HepG2 (cell line): ENCODE measurements around the gene GLIS2. TPM values are rescaled to one million over a fixed set of nuclear protein-coding genes. Genes with fewer than 3 reads are reported as not detected.

Experiments
- ATAC-seq: fragments of 200-7000 bp; cut with Tn5 transposase; 3 replicates; pipeline ENCODE4 v1.9.1; 2020; ENCODE audit warnings: mild to moderate bottlenecking, moderate library complexity
- BruUV-seq: library from RNA; stranded (reverse); fragments of 400-500 nt; replicated peaks from 2 replicates; lab custom pipeline; 2021; lab: Mats Ljungman, UMichigan
- CTCF ChIA-PET: fragments of 300-600 bp; formaldehyde crosslinking; extraction: SDS; loops from one replicate; lab custom pipeline; 2021; ENCODE audit warnings: low total read pairs, inconsistent platforms, low intra/inter-chr PET ratio; lab: Yijun Ruan, JAX
- POLR2A ChIA-PET: fragments of 350-600 bp; sonication (Branson Sonifier 250); formaldehyde crosslinking; loops from one replicate; lab custom pipeline; 2020; ENCODE audit warnings: antibody characterized with exemption, inconsistent platforms; lab: Yijun Ruan, JAX
- DNase-seq: peaks from one replicate; pipeline ENCODE4 v3.0.0-alpha.2; 2015; ENCODE audit warnings: low spot score
- FAIRE-seq: peaks from 3 replicates; lab custom pipeline; 2011; peaks lifted over from hg19 to GRCh38; lab: Jason Lieb, UNC
- H2AFZ ChIP-seq: one replicate; pipeline ENCODE4 v1.6.1; 2011; ENCODE audit warnings: low read length, inconsistent platforms
- H3K27ac ChIP-seq: fragments of 300-600 bp; 3 replicates; pipeline ENCODE4 v1.8.0; 2011; ENCODE audit warnings: mixed run types, mild to moderate bottlenecking, mixed read lengths, low read length, inconsistent platforms; ENCODE audit not compliant: insufficient read depth; ENCODE audit errors: extremely low read length
- H3K27me3 ChIP-seq, 2 experiments: fragments of 200-600 bp in 1 of 2; 2 replicates in 1 of 2; 3 replicates in 1 of 2; pipeline versions ENCODE4 v1.6.0 to v1.8.0; 2011; ENCODE audit warnings: low read length in 2 of 2, mild to moderate bottlenecking in 2 of 2, moderate library complexity in 2 of 2, inconsistent platforms in 1 of 2; ENCODE audit not compliant: insufficient read depth in 2 of 2, control insufficient read depth in 1 of 2
- H3K36me3 ChIP-seq, 2 experiments: fragments of 200-600 bp in 1 of 2; replicated peaks in 1 of 2; 2 replicates in 1 of 2; 3 replicates in 1 of 2; pipeline versions ENCODE4 v1.5.1 to v1.8.0; 2011; ENCODE audit warnings: low read length in 2 of 2, inconsistent platforms in 1 of 2; ENCODE audit not compliant: insufficient read depth in 2 of 2, control insufficient read depth in 1 of 2
- H3K4me1 ChIP-seq: 2 replicates; pipeline ENCODE4 v1.5.1; 2012; ENCODE audit warnings: low read length, inconsistent platforms; ENCODE audit not compliant: insufficient read depth
- H3K4me2 ChIP-seq: 2 replicates; pipeline ENCODE4 v1.6.0; 2011; ENCODE audit warnings: low read depth, low read length, inconsistent platforms
- H3K4me3 ChIP-seq, 3 experiments: fragments of 200-600 bp in 1 of 3; sonication (generic), shearing (Covaris generic) in 1 of 3; replicated peaks in 1 of 3; 2 replicates each; pipeline ENCODE4 v1.5.1; 2011 to 2016; ENCODE audit warnings: low read length in 3 of 3, inconsistent platforms in 2 of 3, low read depth in 2 of 3, mild to moderate bottlenecking in 2 of 3, control low read depth in 1 of 3, mixed read lengths in 1 of 3; ENCODE audit not compliant: insufficient read depth in 1 of 3
- H3K79me2 ChIP-seq: one replicate; pipeline ENCODE4 v1.6.1; 2011; ENCODE audit warnings: low read length, inconsistent platforms; ENCODE audit not compliant: insufficient read depth
- H3K9ac ChIP-seq: 2 replicates; pipeline ENCODE4 v1.6.0; 2011; ENCODE audit warnings: mild to moderate bottlenecking, low read depth, low read length, inconsistent platforms; ENCODE audit not compliant: insufficient read depth
- H3K9me3 ChIP-seq: 2 replicates; pipeline ENCODE4 v1.5.1; 2012; ENCODE audit warnings: mild to moderate bottlenecking, low read length
- H4K20me1 ChIP-seq: 2 replicates; pipeline ENCODE4 v1.6.0; 2011; ENCODE audit warnings: inconsistent platforms, mild to moderate bottlenecking, low read length, moderate library complexity; ENCODE audit not compliant: insufficient read depth
- MED13 ChIP-seq: sonication (generic); formaldehyde crosslinking; IDR thresholded peaks from 2 replicates; pipeline ENCODE4 v1.5.0; 2020; ENCODE audit warnings: missing genetic modification reagents
- RBM39 ChIP-seq: fragments of 200-400 bp; formaldehyde crosslinking; IDR thresholded peaks from one replicate; pipeline ENCODE4 v1.6.1; 2018; ENCODE audit warnings: antibody characterized with exemption, mild to moderate bottlenecking, low read depth, low read length; ENCODE audit not compliant: poor library complexity, severe bottlenecking
- ZNF234 ChIP-seq: sonication (generic); formaldehyde crosslinking; conservative IDR thresholded peaks from 2 replicates; pipeline ENCODE4 v1.5.1; 2020; ENCODE audit warnings: mild to moderate bottlenecking, missing genetic modification reagents
- ZNF34 ChIP-seq: sonication (generic); formaldehyde crosslinking; IDR thresholded peaks from 2 replicates; pipeline ENCODE4 v1.4.0; 2020; ENCODE audit warnings: mild to moderate bottlenecking, missing genetic modification reagents, borderline replicate concordance
- ZNF382 ChIP-seq: sonication (generic); formaldehyde crosslinking; IDR thresholded peaks from 2 replicates; pipeline ENCODE4 v1.5.0; 2020; ENCODE audit warnings: missing genetic modification reagents, mild to moderate bottlenecking, borderline replicate concordance
- WGBS: methylation state at CpG from one replicate; pipeline ENCODE4 v1.1.6; 2017; ENCODE audit warnings: low lambda C conversion rate; 5-methylcytosine and 5-hydroxymethylcytosine counted together
- in situ Hi-C: cut with HindIII; loops from 2 replicates; pipeline ENCODE4 v1.10.0; 2017; ENCODE audit warnings: low pct_unique_long_range_greater_than_20kb; ENCODE audit not compliant: extremely low pct_ligation_motif_present
- intact Hi-C: fragments of 100-400 bp; cut with micrococcal nuclease; formaldehyde crosslinking; loops from one replicate; pipeline ENCODE4 v1.10.0; 2022; ENCODE audit not compliant: unreplicated experiment
- polyA plus RNA-seq, 8 experiments: library from polyadenylated mRNA; depleted of rRNA in 3 of 8; stranded (reverse) in 7 of 8; unstranded in 1 of 8; fragments of >200 nt; fragmentation: Illumina TruSeq in 4 of 8; extraction: Trizol in 4 of 8; gene quantifications; 2 replicates each; pipeline versions ENCODE4 v1.2.1 to v1.2.3, GENCODE V29; 2011 to 2016; ENCODE audit warnings: low read depth in 4 of 8, missing spikeins in 1 of 8, mixed read lengths in 1 of 8; ENCODE audit not compliant: insufficient read depth in 1 of 8
- total RNA-seq, 5 experiments: library from RNA; depleted of rRNA; stranded (reverse); fragments of >200 nt; fragmentation: Illumina TruSeq; extraction: Trizol; gene quantifications; 2 replicates each; pipeline ENCODE4 v1.2.3, GENCODE V29; 2016; ENCODE audit warnings: low read depth in 1 of 5
- TF ChIP-seq, protein P1 (sequence below): sonication (generic); formaldehyde crosslinking; IDR thresholded peaks from 2 replicates; pipeline ENCODE4 v1.4.0; 2020; ENCODE audit warnings: mild to moderate bottlenecking, missing genetic modification reagents
- TF ChIP-seq, protein P2 (sequence below): sonication (generic); formaldehyde crosslinking; IDR thresholded peaks from 2 replicates; pipeline ENCODE4 v1.9.0; 2022; ENCODE audit warnings: low read depth, missing genetic modification reagents
- TF ChIP-seq, protein P3 (sequence below): sonication (generic); formaldehyde crosslinking; IDR thresholded peaks from 2 replicates; pipeline ENCODE4 v1.8.0; 2022; ENCODE audit warnings: low read depth, missing genetic modification reagents
- TF ChIP-seq, protein P4 (sequence below): sonication (generic); formaldehyde crosslinking; IDR thresholded peaks from 2 replicates; pipeline ENCODE4 v1.5.0; 2020; ENCODE audit warnings: mild to moderate bottlenecking, missing genetic modification reagents, borderline replicate concordance

The GLIS2 gene
- total and polyA plus RNA-seq, 2 of the 13 experiments (the other 11 are each of a cell fraction or from before 2014, with no cell fraction given) = 0.28 to 0.29 TPM

DNA sequence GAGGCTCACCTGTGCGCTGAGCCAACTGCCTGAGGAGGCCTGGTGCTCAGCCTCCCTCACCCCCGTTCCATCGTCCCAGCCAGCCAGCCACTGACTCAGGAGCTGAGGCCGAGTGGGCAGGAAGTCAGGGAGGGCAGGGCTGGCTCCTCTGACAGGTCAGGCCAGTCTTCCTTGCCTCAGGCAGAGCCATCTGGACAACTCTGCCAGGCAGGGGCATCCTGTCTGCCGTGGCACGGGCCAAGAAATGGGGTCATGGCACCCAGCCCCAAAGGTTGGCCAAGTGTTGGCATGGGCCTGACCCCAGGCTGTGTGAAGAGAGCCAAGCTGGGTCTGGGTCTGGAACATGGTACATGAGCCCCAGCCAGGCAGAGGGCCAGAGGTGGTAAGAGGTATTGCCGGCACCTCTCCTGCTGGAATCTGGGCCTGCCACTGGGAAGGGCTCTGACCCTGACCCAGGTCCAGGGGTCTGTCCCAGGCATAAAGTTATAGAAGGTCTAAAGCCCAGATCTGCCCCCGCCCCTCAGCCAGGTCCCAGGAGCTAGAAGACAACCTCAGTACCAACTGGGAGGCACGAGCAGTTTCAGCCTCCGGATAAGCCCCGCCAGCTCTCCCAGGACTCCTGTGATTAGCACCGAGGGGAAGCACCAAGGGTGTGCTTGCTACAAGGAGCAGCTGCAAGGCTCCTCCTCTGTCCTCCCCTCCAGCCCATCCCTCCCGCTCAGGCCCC lies 53.3 kb downstream of the GLIS2 start (continued):
- TF ChIP-seq RBM39 (peak; percentile 25), ZNF382 (no peak), ZNF34 (no peak)
- TF ChIP-seq, protein P1, sequence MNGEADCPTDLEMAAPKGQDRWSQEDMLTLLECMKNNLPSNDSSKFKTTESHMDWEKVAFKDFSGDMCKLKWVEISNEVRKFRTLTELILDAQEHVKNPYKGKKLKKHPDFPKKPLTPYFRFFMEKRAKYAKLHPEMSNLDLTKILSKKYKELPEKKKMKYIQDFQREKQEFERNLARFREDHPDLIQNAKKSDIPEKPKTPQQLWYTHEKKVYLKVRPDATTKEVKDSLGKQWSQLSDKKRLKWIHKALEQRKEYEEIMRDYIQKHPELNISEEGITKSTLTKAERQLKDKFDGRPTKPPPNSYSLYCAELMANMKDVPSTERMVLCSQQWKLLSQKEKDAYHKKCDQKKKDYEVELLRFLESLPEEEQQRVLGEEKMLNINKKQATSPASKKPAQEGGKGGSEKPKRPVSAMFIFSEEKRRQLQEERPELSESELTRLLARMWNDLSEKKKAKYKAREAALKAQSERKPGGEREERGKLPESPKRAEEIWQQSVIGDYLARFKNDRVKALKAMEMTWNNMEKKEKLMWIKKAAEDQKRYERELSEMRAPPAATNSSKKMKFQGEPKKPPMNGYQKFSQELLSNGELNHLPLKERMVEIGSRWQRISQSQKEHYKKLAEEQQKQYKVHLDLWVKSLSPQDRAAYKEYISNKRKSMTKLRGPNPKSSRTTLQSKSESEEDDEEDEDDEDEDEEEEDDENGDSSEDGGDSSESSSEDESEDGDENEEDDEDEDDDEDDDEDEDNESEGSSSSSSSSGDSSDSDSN (CRISPR knock-in tag) = peak; percentile 39; the same call in 1 of the 2 replicates
- TF ChIP-seq, protein P2, sequence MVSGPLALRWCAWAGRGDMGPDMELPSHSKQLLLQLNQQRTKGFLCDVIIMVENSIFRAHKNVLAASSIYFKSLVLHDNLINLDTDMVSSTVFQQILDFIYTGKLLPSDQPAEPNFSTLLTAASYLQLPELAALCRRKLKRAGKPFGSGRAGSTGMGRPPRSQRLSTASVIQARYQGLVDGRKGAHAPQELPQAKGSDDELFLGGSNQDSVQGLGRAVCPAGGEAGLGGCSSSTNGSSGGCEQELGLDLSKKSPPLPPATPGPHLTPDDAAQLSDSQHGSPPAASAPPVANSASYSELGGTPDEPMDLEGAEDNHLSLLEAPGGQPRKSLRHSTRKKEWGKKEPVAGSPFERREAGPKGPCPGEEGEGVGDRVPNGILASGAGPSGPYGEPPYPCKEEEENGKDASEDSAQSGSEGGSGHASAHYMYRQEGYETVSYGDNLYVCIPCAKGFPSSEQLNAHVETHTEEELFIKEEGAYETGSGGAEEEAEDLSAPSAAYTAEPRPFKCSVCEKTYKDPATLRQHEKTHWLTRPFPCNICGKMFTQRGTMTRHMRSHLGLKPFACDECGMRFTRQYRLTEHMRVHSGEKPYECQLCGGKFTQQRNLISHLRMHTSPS (CRISPR knock-in tag) = peak; percentile 65; the same call in 1 of the 2 replicates

DNA sequence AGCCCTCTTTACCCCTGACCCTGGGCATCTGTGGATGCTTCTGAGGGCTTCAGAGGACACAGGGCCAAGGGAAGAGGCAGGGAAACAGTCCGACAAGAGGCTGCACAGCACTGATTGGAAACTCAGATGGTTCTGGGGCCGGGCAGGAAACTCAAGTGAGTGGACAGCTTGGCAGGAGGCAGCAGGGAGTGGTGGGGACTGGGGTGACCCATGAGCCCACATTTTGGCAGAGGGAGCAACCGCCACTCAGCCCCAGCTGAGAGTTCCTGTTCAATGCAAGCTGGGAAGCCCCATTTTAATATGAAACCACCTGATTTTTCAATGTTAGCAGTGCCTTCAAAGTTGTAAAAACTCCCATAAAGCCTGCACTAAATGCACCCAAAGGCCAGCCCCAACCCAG lies 54.3 kb downstream of the GLIS2 start:
- Histone ChIP-seq H3K79me2 (peaks cover 29% of the 10 kb centered on the region), H3K4me2 (peak overlapping the region; percentile 86), H4K20me1 (peaks cover 20% of the 10 kb centered on the region), H3K4me1 (peaks cover 78% of the 10 kb centered on the region), H3K36me3 (no peaks in the 10 kb centered on the region), H3K9ac (peak overlapping the region; percentile 78; the same call in 1 of the 2 replicates), H3K9me3 (no peaks in the 10 kb centered on the region), H3K4me3 (peak overlapping the region in 1 of 3 experiments; percentile 82; a peak in 1 of 6 replicates), H3K27me3 (no peaks in the 10 kb centered on the region), H2AFZ (no peak overlapping the region), H3K27ac (peak overlapping the region; percentile 76)
- no peak for ATAC-seq
- BruUV-seq = no TSS peak
- FAIRE-seq = no peak
- CTCF ChIA-PET = no interaction called here
- POLR2A ChIA-PET = interaction anchor here (0.8 to 3.5 kb wide), 13 partner anchors 9 to 246 kb away, joined by 3 to 36 read pairs (median 4); partner anchors contain the start of genes GLIS2 and PAM16
- WGBS = 41% methylated on average over 2 of the region's 3 CpGs
- in situ Hi-C loops (no loop called here), intact Hi-C loops (no loop called here)
- TF ChIP-seq ZNF234 (no peak), MED13 (CRISPR knock-in tag) (no peak)
- TF ChIP-seq, protein P3, sequence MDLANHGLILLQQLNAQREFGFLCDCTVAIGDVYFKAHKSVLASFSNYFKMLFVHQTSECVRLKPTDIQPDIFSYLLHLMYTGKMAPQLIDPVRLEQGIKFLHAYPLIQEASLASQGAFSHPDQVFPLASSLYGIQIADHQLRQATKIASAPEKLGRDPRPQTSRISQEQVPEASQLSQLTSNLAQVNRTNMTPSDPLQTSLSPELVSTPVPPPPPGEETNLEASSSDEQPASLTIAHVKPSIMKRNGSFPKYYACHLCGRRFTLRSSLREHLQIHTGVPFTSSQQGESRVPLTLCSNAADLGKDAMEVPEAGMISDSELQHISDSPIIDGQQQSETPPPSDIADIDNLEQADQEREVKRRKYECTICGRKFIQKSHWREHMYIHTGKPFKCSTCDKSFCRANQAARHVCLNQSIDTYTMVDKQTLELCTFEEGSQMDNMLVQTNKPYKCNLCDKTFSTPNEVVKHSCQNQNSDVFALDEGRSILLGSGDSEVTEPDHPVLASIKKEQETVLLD (CRISPR knock-in tag) = no peak
- TF ChIP-seq, protein P4, sequence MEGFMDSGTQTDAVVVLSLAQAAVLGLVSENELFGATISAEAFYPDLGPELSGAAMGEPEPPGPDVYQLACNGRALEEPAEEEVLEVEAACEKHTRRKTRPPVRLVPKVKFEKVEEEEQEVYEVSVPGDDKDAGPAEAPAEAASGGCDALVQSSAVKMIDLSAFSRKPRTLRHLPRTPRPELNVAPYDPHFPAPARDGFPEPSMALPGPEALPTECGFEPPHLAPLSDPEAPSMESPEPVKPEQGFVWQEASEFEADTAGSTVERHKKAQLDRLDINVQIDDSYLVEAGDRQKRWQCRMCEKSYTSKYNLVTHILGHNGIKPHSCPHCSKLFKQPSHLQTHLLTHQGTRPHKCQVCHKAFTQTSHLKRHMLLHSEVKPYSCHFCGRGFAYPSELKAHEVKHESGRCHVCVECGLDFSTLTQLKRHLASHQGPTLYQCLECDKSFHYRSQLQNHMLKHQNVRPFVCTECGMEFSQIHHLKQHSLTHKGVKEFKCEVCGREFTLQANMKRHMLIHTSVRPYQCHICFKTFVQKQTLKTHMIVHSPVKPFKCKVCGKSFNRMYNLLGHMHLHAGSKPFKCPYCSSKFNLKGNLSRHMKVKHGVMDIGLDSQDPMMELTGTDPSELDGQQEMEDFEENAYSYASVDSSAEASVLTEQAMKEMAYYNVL (CRISPR knock-in tag) = no peak
- no peak for DNase-seq
